Suprapubic skin (tissue), 4 donors: Measurements from ENCODE around the gene GSTP1. TPM values are rescaled to one million over a fixed set of nuclear protein-coding genes. Genes with fewer than 3 reads are reported as not detected.
"Not testable (repeated sequence)": the region's sequence is repeated elsewhere in the genome, so short reads cannot be mapped to it uniquely, and the experiment has no call there.

ENCODE experiments used
- DNase-seq, 2 donors: peaks; one replicate each; pipeline ENCODE4 v3.0.0-alpha.2; 2019; ENCODE audit warnings: low spot score in 2 of 2
- H3K27ac ChIP-seq: fragments of 200-600 bp; sonication (generic); one replicate; pipeline ENCODE4 v1.5.1; 2019
- H3K27me3 ChIP-seq: fragments of 200-600 bp; sonication (generic); one replicate; pipeline ENCODE4 v1.5.1; 2019
- H3K36me3 ChIP-seq: fragments of 200-600 bp; sonication (generic); one replicate; pipeline ENCODE4 v1.5.1; 2019
- H3K4me1 ChIP-seq: fragments of 200-600 bp; sonication (generic); one replicate; pipeline ENCODE4 v1.5.1; 2019
- H3K4me3 ChIP-seq: fragments of 200-600 bp; sonication (generic); one replicate; pipeline ENCODE4 v1.5.1; 2019; ENCODE audit warnings: mild to moderate bottlenecking
- H3K9me3 ChIP-seq: fragments of 200-600 bp; sonication (generic); one replicate; pipeline ENCODE4 v1.5.1; 2019
- EP300 ChIP-seq: sonication (generic); formaldehyde crosslinking; IDR thresholded peaks from one replicate; pipeline ENCODE4 v1.6.1; 2017; ENCODE audit warnings: antibody characterized with exemption
- POLR2A ChIP-seq, 2 donors: fragments of 450-650 bp; IDR thresholded peaks; one replicate each; pipeline ENCODE4 v1.6.1; 2017; ENCODE audit warnings: antibody characterized with exemption in 2 of 2, mild to moderate bottlenecking in 2 of 2, moderate library complexity in 2 of 2
- POLR2AphosphoS5 ChIP-seq, 3 donors: sonication (generic); formaldehyde crosslinking; IDR thresholded peaks; one replicate each; pipeline ENCODE4 v1.6.1; 2017; ENCODE audit warnings: antibody characterized with exemption in 3 of 3
- WGBS: methylation state at CpG from one replicate; pipeline ENCODE4 v1.1.5; 2018; 5-methylcytosine and 5-hydroxymethylcytosine counted together
- total RNA-seq, 4 donors: library from RNA; depleted of rRNA; stranded (reverse); fragments of >200 nt; gene quantifications; one replicate each; pipeline ENCODE4 v1.1.0, GENCODE V29; 2016
- TF ChIP-seq, protein P1 (sequence below), 2 donors: fragments of 200-600 bp in 1 of 2; fragments of 450-650 bp in 1 of 2; sonication (generic) in 1 of 2; IDR thresholded peaks; one replicate each; pipeline ENCODE4 v1.5.1; 2016 to 2019; ENCODE audit warnings: antibody characterized with exemption in 2 of 2, mild to moderate bottlenecking in 1 of 2, moderate library complexity in 1 of 2

GSTP1 gene
- total RNA-seq, 4 donors from 2014 or later: 564 to 1,559 (median 1,256) TPM

GRCh38 chr11:67600324-67601029 lies 16.9 kb downstream of the GSTP1 start:
- Histone ChIP-seq H3K27me3 (no peaks in the 10 kb centered on the region), H3K4me3 (no peak overlapping the region), H3K36me3 (no peaks in the 10 kb centered on the region), H3K4me1 (no peaks in the 10 kb centered on the region), H3K9me3 (no peaks in the 10 kb centered on the region), H3K27ac (no peak overlapping the region)
- TF ChIP-seq POLR2A (IDR thresholded peaks at IDR 0.05) (no peak), EP300 (no peak), POLR2AphosphoS5 (IDR thresholded peaks at IDR 0.05) (no peak)
- TF ChIP-seq, protein P1, sequence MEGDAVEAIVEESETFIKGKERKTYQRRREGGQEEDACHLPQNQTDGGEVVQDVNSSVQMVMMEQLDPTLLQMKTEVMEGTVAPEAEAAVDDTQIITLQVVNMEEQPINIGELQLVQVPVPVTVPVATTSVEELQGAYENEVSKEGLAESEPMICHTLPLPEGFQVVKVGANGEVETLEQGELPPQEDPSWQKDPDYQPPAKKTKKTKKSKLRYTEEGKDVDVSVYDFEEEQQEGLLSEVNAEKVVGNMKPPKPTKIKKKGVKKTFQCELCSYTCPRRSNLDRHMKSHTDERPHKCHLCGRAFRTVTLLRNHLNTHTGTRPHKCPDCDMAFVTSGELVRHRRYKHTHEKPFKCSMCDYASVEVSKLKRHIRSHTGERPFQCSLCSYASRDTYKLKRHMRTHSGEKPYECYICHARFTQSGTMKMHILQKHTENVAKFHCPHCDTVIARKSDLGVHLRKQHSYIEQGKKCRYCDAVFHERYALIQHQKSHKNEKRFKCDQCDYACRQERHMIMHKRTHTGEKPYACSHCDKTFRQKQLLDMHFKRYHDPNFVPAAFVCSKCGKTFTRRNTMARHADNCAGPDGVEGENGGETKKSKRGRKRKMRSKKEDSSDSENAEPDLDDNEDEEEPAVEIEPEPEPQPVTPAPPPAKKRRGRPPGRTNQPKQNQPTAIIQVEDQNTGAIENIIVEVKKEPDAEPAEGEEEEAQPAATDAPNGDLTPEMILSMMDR (IDR thresholded peaks at IDR 0.05): no peak
- 59% methylated on average over 7 of the region's 7 CpGs for WGBS
- no peak for DNase-seq

DNA sequence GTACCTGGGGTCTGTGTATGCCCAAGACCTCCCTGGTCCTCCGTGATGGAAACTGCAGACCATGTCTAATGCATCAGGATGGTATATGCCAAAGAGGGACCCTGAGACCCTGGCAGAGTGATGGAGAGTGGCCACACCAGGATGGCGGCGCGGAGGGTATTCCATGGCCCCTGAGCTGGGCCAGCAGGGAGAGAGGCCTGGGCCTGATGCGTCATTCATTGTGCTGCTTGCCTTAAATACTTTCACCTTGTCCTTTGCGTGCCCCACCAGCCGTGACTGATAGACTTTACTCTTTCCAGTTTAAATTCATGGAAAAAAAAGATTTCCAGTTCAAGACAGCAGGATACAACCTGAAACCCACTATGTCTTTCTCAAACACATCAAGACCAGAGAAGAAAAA lies 17.5 kb downstream of the GSTP1 start:
- Histone ChIP-seq H3K4me3 (no peak overlapping the region), H3K36me3 (no peaks in the 10 kb centered on the region), H3K9me3 (no peaks in the 10 kb centered on the region), H3K27ac (no peak overlapping the region), H3K27me3 (no peaks in the 10 kb centered on the region), H3K4me1 (peaks cover 5% of the 10 kb centered on the region)
- TF ChIP-seq POLR2A (IDR thresholded peaks at IDR 0.05): no peak
- TF ChIP-seq EP300: no peak
- no peak for TF ChIP-seq POLR2AphosphoS5 (IDR thresholded peaks at IDR 0.05)
- TF ChIP-seq, protein P1 (IDR thresholded peaks at IDR 0.05): no peak
- 87% methylated on average over 6 of the region's 7 CpGs for WGBS
- DNase-seq: no peak

GRCh38 chr11:67604119-67604518 lies 20.5 kb downstream of the GSTP1 start:
- not testable (repeated sequence) for H3K27me3 ChIP-seq, H3K27ac ChIP-seq, DNase-seq, H3K9me3 ChIP-seq, H3K4me3 ChIP-seq
- Histone ChIP-seq H3K4me1 (peaks cover 28% of the 10 kb centered on the region), H3K36me3 (peaks cover 11% of the 10 kb centered on the region)
- WGBS: 64% methylated on average over 2 of the region's 4 CpGs

- DNase-seq: no peak
- Histone ChIP-seq H3K9me3 (no peaks in the 10 kb centered on the region), H3K27me3 (no peaks in the 10 kb centered on the region), H3K27ac (no peak overlapping the region), H3K4me1 (peaks cover 28% of the 10 kb centered on the region), H3K4me3 (no peak overlapping the region), H3K36me3 (peaks cover 17% of the 10 kb centered on the region)
- WGBS: 87% methylated on average over 2 of the region's 2 CpGs
- TF ChIP-seq POLR2AphosphoS5 (IDR thresholded peaks at IDR 0.05): no peak
Measured at GRCh38 chr11:67604815-67605214, 21.2 kb downstream of the GSTP1 start.

DNA sequence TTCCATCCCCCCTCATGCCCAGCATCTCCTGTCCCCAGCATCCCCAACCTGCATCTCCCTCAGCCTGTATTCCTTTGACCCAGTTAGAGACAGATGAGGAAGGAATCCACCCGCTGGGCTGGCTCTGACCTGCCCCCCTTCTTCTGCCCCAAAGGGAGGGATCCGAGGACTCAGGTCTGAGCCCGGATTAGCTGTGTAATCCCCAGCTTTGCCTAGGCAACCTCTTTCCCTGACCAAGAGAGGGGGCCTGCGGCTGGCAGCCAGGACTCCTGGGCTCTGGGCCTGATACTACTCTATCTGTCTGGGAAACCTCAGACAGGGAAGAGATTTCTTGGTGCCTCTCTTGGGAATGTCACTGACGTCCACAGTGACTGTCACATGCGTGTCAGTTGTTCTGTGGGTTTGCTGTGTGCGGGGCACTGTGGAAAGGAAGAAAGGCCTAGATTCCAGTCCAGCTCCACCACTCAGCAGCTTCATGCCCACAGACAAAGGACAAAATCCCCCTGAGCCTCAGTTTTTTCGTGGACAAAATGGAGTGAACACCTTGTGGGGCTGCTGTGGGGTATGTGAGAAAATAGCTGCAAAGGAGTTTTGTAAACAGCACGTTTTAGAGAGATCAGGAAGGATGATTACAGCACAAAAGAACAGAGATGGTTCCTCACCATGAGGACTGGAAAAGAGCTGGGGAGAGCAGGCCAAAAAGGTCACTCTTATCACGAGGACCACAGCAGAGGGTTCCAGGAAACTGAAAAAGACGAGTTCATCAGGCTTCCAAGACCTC lies 21.8 kb downstream of the GSTP1 start:
- Histone ChIP-seq H3K36me3 (peaks cover 22% of the 10 kb centered on the region), H3K9me3 (no peaks in the 10 kb centered on the region), H3K4me3 (no peak overlapping the region), H3K27ac (no peak overlapping the region), H3K4me1 (peaks cover 28% of the 10 kb centered on the region), H3K27me3 (no peaks in the 10 kb centered on the region)
- no peak for DNase-seq
- WGBS: 69% methylated on average over 11 of the region's 11 CpGs
- TF ChIP-seq POLR2AphosphoS5 (IDR thresholded peaks at IDR 0.05): no peak
- TF ChIP-seq, protein P1 (IDR thresholded peaks at IDR 0.05): no peak
- TF ChIP-seq EP300: no peak
- no peak for TF ChIP-seq POLR2A (IDR thresholded peaks at IDR 0.05)

- peaks cover 28% of the 10 kb centered on the region for H3K36me3 ChIP-seq
- TF ChIP-seq EP300 (no peak), POLR2A (IDR thresholded peaks at IDR 0.05) (no peak), POLR2AphosphoS5 (IDR thresholded peaks at IDR 0.05) (no peak)
- TF ChIP-seq, protein P1 (IDR thresholded peaks at IDR 0.05): no peak
- peaks cover 28% of the 10 kb centered on the region for H3K4me1 ChIP-seq
- H3K27ac ChIP-seq: peak overlapping the region; percentile 71
- no peaks in the 10 kb centered on the region for H3K27me3 ChIP-seq
- no peak for DNase-seq
- H3K4me3 ChIP-seq: peak overlapping the region; percentile 77
- WGBS: 54% methylated on average over 10 of the region's 17 CpGs
- no peaks in the 10 kb centered on the region for H3K9me3 ChIP-seq
Measured at GRCh38 chr11:67606093-67606491, 22.5 kb downstream of the GSTP1 start.
